ENCODE results near the gene DOCK9.

- TF ChIP-seq, protein P1, sequence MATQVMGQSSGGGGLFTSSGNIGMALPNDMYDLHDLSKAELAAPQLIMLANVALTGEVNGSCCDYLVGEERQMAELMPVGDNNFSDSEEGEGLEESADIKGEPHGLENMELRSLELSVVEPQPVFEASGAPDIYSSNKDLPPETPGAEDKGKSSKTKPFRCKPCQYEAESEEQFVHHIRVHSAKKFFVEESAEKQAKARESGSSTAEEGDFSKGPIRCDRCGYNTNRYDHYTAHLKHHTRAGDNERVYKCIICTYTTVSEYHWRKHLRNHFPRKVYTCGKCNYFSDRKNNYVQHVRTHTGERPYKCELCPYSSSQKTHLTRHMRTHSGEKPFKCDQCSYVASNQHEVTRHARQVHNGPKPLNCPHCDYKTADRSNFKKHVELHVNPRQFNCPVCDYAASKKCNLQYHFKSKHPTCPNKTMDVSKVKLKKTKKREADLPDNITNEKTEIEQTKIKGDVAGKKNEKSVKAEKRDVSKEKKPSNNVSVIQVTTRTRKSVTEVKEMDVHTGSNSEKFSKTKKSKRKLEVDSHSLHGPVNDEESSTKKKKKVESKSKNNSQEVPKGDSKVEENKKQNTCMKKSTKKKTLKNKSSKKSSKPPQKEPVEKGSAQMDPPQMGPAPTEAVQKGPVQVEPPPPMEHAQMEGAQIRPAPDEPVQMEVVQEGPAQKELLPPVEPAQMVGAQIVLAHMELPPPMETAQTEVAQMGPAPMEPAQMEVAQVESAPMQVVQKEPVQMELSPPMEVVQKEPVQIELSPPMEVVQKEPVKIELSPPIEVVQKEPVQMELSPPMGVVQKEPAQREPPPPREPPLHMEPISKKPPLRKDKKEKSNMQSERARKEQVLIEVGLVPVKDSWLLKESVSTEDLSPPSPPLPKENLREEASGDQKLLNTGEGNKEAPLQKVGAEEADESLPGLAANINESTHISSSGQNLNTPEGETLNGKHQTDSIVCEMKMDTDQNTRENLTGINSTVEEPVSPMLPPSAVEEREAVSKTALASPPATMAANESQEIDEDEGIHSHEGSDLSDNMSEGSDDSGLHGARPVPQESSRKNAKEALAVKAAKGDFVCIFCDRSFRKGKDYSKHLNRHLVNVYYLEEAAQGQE (IDR thresholded peaks at IDR 0.05; ENCODE audit: insufficient read depth in 1 of 2, low read depth in 2 of 2, low read length in 1 of 2): no peak
- TF ChIP-seq POLR2AphosphoS5 (IDR thresholded peaks at IDR 0.05; ENCODE audit: low read depth, low read length) (no peak), TCF7L2 (IDR thresholded peaks at IDR 0.05; ENCODE audit: low read depth, low read length) (no peak), CTCF (IDR thresholded peaks at IDR 0.05) (no peak), SIN3A (IDR thresholded peaks at IDR 0.05; ENCODE audit: borderline replicate concordance, insufficient read depth, low read depth, low read length) (no peak)
These were observed 201.2 kb downstream of the DOCK9 start for GRCh38 chr13:98776644-98777043.

All from Panc1 (cell line).